SK-N-SH treated with all-trans-retinoic acid at 6 μM for 48 hours (cell line): Measurements from ENCODE around the gene TMEM89.

Experiments
- ATAC-seq: fragments of 200-7000 bp; cut with Tn5 transposase; 3 replicates; pipeline ENCODE4 v1.9.1; 2020; ENCODE audit warnings: mild to moderate bottlenecking, moderate library complexity
- CREB5 ChIP-seq: fragments of 250-450 bp; sonication (Bioruptor Pico); IDR thresholded peaks from 2 replicates; pipeline ENCODE4 v1.5.1; 2020; ENCODE audit warnings: low read depth, mild to moderate bottlenecking, moderate library complexity
- CSRNP3 ChIP-seq: fragments of 250-450 bp; sonication (Bioruptor Pico); IDR thresholded peaks from 2 replicates; pipeline ENCODE4 v1.5.1; 2021; ENCODE audit warnings: mild to moderate bottlenecking, moderate library complexity
- ESRRG ChIP-seq: fragments of 250-450 bp; sonication (Bioruptor Pico); IDR thresholded peaks from 2 replicates; pipeline ENCODE4 v1.6.1; 2021; ENCODE audit warnings: mild to moderate bottlenecking
- GLIS3 ChIP-seq: fragments of 250-450 bp; sonication (Bioruptor Pico); IDR thresholded peaks from 2 replicates; pipeline ENCODE4 v1.5.0; 2020; ENCODE audit warnings: mild to moderate bottlenecking, moderate library complexity
- ISL1 ChIP-seq: fragments of 250-450 bp; sonication (Bioruptor Pico); IDR thresholded peaks from 2 replicates; pipeline ENCODE4 v2.1.2; 2022; ENCODE audit warnings: mild to moderate bottlenecking, moderate library complexity
- PPARA ChIP-seq: fragments of 250-450 bp; sonication (Bioruptor Pico); IDR thresholded peaks from 2 replicates; pipeline ENCODE4 v1.5.0; 2020; ENCODE audit warnings: mild to moderate bottlenecking, borderline replicate concordance
- RARB ChIP-seq: fragments of 250-450 bp; sonication (Bioruptor Pico); IDR thresholded peaks from 2 replicates; pipeline ENCODE4 v1.8.0; 2021; ENCODE audit warnings: mild to moderate bottlenecking, moderate library complexity
- SNAI2 ChIP-seq: fragments of 250-450 bp; sonication (Bioruptor Pico); IDR thresholded peaks from 2 replicates; pipeline ENCODE4 v1.5.0; 2020; ENCODE audit warnings: mild to moderate bottlenecking, moderate library complexity
- TCF4 ChIP-seq: fragments of 250-450 bp; sonication (Bioruptor Pico); IDR thresholded peaks from 2 replicates; pipeline ENCODE4 v1.8.0; 2021; ENCODE audit warnings: mild to moderate bottlenecking, moderate library complexity, borderline replicate concordance
- TOX ChIP-seq: fragments of 250-450 bp; sonication (Bioruptor Pico); IDR thresholded peaks from 2 replicates; pipeline ENCODE4 v1.8.0; 2021; ENCODE audit warnings: mild to moderate bottlenecking, moderate library complexity, borderline replicate concordance
- TSHZ2 ChIP-seq: fragments of 250-450 bp; sonication (Bioruptor Pico); IDR thresholded peaks from 2 replicates; pipeline ENCODE4 v1.5.0; 2020; ENCODE audit warnings: mild to moderate bottlenecking, moderate library complexity
- ZFP30 ChIP-seq: fragments of 450-650 bp; formaldehyde crosslinking; IDR thresholded peaks from 2 replicates; pipeline ENCODE4 v1.5.0; 2022; ENCODE audit warnings: mild to moderate bottlenecking, moderate library complexity
- ZNF565 ChIP-seq: fragments of 450-650 bp; formaldehyde crosslinking; conservative IDR thresholded peaks from 2 replicates; pipeline ENCODE4 v1.5.0; 2020; ENCODE audit warnings: low read depth, mild to moderate bottlenecking, moderate library complexity
- ZNF8 ChIP-seq: fragments of 450-650 bp; formaldehyde crosslinking; IDR thresholded peaks from 2 replicates; pipeline ENCODE4 v1.5.0; 2020; ENCODE audit warnings: mild to moderate bottlenecking, moderate library complexity

The TMEM89 gene

GRCh38 chr3:48650723-48651122 lies 29.2 kb upstream of the TMEM89 start (continued):
- TF ChIP-seq TSHZ2 (CRISPR knock-in tag), result no peak
- TF ChIP-seq CSRNP3 (CRISPR knock-in tag), result no peak
- no peak for TF ChIP-seq GLIS3 (CRISPR knock-in tag)

- TF ChIP-seq RARB (CRISPR knock-in tag) (no peak), CREB5 (CRISPR knock-in tag) (no peak)
- ATAC-seq, result no peak
Observed at GRCh38 chr3:48648188-48648850, 26.8 kb upstream of the TMEM89 start.

GRCh38 chr3:48647714-48648113 lies 26.1 kb upstream of the TMEM89 start:
- ATAC-seq, result no peak
- TF ChIP-seq TCF4 (no peak), CSRNP3 (CRISPR knock-in tag) (no peak), TOX (CRISPR knock-in tag) (no peak), PPARA (CRISPR knock-in tag) (no peak), SNAI2 (no peak), ISL1 (no peak), RARB (CRISPR knock-in tag) (no peak), ESRRG (CRISPR knock-in tag) (no peak), ZNF8 (CRISPR knock-in tag) (no peak), ZNF565 (CRISPR knock-in tag) (no peak), TSHZ2 (CRISPR knock-in tag) (no peak), ZFP30 (CRISPR knock-in tag) (no peak), CREB5 (CRISPR knock-in tag) (no peak)
